ENCODE data around the gene IFNE.

DNA sequence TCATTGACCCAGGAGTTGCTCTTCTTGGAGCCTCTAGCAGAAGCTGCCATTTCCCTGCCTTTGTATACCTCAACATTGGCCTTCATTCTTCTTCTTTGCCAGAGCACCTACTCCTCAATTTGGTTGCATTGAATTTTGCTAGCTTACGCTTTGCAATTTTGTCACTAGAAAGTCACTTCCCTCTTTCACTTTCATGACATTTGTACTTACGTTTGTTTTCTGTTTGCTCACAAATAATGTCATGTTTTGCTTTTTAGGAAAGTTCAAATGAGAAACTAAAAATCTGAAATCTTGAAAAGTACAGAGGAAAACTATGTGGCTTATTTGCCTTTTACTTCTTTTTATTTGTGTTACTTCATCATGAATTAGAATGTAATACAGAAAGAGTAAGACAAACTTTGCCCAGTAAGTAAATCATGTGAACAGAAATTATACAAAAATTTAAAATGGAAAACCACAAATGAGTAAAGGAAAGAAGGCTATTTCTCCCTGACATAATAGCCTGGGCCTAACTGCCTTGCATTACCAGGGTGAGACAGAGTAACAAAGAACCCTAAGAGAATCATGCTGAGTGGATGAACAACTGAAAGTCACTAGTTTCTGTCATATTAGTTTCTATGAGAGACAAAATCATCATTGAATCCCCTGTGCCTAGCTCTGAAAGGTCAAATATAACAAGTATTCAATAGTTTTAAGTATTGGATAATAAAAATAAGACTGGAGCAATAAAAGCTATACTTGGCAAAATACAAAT lies 49.3 kb downstream of the IFNE start:
- TF ChIP-seq, protein P1, sequence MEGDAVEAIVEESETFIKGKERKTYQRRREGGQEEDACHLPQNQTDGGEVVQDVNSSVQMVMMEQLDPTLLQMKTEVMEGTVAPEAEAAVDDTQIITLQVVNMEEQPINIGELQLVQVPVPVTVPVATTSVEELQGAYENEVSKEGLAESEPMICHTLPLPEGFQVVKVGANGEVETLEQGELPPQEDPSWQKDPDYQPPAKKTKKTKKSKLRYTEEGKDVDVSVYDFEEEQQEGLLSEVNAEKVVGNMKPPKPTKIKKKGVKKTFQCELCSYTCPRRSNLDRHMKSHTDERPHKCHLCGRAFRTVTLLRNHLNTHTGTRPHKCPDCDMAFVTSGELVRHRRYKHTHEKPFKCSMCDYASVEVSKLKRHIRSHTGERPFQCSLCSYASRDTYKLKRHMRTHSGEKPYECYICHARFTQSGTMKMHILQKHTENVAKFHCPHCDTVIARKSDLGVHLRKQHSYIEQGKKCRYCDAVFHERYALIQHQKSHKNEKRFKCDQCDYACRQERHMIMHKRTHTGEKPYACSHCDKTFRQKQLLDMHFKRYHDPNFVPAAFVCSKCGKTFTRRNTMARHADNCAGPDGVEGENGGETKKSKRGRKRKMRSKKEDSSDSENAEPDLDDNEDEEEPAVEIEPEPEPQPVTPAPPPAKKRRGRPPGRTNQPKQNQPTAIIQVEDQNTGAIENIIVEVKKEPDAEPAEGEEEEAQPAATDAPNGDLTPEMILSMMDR (IDR thresholded peaks at IDR 0.05) = no peak
- TF ChIP-seq EZH2phosphoT487 (IDR thresholded peaks at IDR 0.05) = no peak
